Measurements from ENCODE around the gene RBM6.

RBM6 gene

DNA sequence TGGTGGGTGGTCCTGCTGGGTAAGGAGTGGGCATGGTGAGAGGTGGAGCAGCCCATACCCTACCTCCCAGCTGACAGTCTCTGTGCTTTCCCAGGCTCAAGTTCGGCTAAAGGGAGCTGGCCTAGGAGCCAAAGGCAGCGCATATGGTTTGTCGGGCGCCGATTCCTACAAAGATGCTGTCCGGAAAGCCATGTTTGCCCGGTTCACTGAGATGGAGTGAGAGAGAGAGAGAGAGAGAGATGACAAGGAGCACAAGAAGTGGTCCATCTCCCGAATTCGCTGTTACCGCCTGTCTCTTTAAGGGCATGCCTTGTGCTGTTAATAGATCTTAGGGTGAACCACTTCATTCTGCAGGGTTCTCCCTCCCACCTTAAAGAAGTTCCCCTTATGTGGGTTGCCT, 178.3 kb downstream of the RBM6 start:
- Histone ChIP-seq H3K4me3 (ENCODE audit: low read length) (no peak overlapping the region), H4K20me1 (ENCODE audit: insufficient read depth, low read length) (peaks cover 5% of the 10 kb centered on the region; the same call in 1 of the 2 replicates), H3K36me3 (replicated peaks; ENCODE audit: insufficient read depth, low read length) (peaks cover 17% of the 10 kb centered on the region; the same call in 1 of the 2 replicates), H3K4me1 (ENCODE audit: low read length) (no peaks in the 10 kb centered on the region), H3K27me3 (replicated peaks; ENCODE audit: insufficient read depth, low read length) (no peaks in the 10 kb centered on the region), H2AFZ (ENCODE audit: low read length) (no peak overlapping the region), H3F3A (ENCODE audit: insufficient read depth, low read length) (peaks cover 11% of the 10 kb centered on the region), H3K9ac (ENCODE audit: low read length) (no peak overlapping the region), H3K4me2 (ENCODE audit: low read depth, low read length) (no peak overlapping the region), H3K9me2 (replicated peaks; ENCODE audit: insufficient read depth, low read length) (no peaks in the 10 kb centered on the region), H3K79me2 (ENCODE audit: low read length) (peaks cover 9% of the 10 kb centered on the region), H3K9me3 (replicated peaks; ENCODE audit: insufficient read depth, low read length) (no peaks in the 10 kb centered on the region), H3K27ac (ENCODE audit: low read length) (no peak overlapping the region)
- TF ChIP-seq EZH2phosphoT487 (IDR thresholded peaks at IDR 0.05; ENCODE audit: low read length) (no peak), EZH2 (optimal IDR thresholded peaks at IDR 0.05; ENCODE audit: low read depth, low read length) (no peak)
- TF ChIP-seq, protein P1, sequence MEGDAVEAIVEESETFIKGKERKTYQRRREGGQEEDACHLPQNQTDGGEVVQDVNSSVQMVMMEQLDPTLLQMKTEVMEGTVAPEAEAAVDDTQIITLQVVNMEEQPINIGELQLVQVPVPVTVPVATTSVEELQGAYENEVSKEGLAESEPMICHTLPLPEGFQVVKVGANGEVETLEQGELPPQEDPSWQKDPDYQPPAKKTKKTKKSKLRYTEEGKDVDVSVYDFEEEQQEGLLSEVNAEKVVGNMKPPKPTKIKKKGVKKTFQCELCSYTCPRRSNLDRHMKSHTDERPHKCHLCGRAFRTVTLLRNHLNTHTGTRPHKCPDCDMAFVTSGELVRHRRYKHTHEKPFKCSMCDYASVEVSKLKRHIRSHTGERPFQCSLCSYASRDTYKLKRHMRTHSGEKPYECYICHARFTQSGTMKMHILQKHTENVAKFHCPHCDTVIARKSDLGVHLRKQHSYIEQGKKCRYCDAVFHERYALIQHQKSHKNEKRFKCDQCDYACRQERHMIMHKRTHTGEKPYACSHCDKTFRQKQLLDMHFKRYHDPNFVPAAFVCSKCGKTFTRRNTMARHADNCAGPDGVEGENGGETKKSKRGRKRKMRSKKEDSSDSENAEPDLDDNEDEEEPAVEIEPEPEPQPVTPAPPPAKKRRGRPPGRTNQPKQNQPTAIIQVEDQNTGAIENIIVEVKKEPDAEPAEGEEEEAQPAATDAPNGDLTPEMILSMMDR (IDR thresholded peaks at IDR 0.05; ENCODE audit: low read length): no peak
- DNase-seq: no peak

DNA sequence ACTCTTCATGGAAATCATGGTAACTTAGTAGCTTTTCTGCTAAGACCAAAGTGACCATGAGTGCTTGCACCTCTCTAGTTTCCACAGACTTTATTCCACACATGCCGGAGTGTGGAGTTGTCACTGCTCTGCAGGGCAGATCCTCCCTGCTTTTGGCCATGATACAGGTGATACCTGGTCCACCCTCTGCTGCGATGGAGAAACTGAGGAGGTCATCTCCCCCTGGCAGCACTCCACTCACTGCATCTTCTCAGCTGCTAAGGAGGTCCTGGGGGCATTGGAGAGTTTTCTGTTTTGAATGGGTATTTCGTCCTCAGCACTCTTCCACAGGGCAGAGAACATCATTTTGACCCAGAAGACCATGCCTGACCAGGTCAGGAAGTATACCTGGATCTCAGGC, 179.8 kb downstream of the RBM6 start:
- Histone ChIP-seq H3F3A (ENCODE audit: insufficient read depth, low read length) (peaks cover 11% of the 10 kb centered on the region), H3K9me3 (replicated peaks; ENCODE audit: insufficient read depth, low read length) (no peaks in the 10 kb centered on the region)

DNA sequence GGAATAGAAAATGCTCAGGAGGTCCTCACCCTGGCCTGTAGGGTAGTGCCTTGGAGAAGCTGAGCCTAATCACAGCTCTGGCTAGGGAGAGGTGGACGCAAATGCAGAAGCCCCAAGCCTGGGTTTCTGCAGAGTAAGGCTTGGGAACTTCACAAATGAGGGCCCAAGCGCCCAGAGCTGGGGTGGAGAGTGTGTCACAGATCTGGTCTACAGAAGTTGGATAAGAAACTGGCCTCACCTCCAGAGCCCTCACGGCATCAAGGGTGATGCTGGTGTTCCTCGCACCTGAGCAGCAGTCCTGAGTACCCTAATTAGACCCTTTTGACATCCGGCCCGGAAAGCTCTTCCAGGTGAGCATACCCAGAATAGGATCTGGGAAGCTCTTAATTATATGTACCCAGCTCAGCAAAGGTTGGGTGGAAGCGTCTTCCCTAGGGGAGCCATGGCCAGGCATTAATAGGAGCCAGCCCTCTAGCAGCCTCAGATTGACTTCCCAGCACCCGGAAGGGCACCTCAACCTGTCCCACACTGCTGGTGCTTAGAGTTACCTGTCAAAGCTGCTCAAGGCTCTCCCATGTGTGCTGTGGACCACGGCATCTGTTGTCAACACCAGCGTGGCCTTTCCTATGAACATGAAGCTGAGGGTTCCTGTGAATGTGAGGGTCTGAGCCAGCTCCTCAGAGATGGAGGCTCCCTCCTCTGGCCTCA, 180.6 kb downstream of the RBM6 start:
- H4K20me1 ChIP-seq (ENCODE audit: insufficient read depth, low read length): peaks cover 5% of the 10 kb centered on the region; the same call in 1 of the 2 replicates
- no peak for DNase-seq
- no peaks in the 10 kb centered on the region for H3K4me1 ChIP-seq (ENCODE audit: low read length)
- peaks cover 11% of the 10 kb centered on the region for H3F3A ChIP-seq (ENCODE audit: insufficient read depth, low read length)
- H3K36me3 ChIP-seq (replicated peaks; ENCODE audit: insufficient read depth, low read length): peaks cover 17% of the 10 kb centered on the region; the same call in 1 of the 2 replicates
- H3K27ac ChIP-seq (ENCODE audit: low read length): no peak overlapping the region
- no peaks in the 10 kb centered on the region for H3K27me3 ChIP-seq (replicated peaks; ENCODE audit: insufficient read depth, low read length)
- H3K9me3 ChIP-seq (replicated peaks; ENCODE audit: insufficient read depth, low read length): no peaks in the 10 kb centered on the region
- TF ChIP-seq EZH2phosphoT487 (IDR thresholded peaks at IDR 0.05; ENCODE audit: low read length): no peak
- TF ChIP-seq, protein P1 (IDR thresholded peaks at IDR 0.05; ENCODE audit: low read length): no peak
- no peak for TF ChIP-seq EZH2 (optimal IDR thresholded peaks at IDR 0.05; ENCODE audit: low read depth, low read length)
- no peak overlapping the region for H3K9ac ChIP-seq (ENCODE audit: low read length)
- no peaks in the 10 kb centered on the region for H3K79me2 ChIP-seq (ENCODE audit: low read length)
- no peak overlapping the region for H2AFZ ChIP-seq (ENCODE audit: low read length)
- H3K9me2 ChIP-seq (replicated peaks; ENCODE audit: insufficient read depth, low read length): no peaks in the 10 kb centered on the region
- H3K4me2 ChIP-seq (ENCODE audit: low read depth, low read length): no peak overlapping the region
- H3K4me3 ChIP-seq (ENCODE audit: low read length): no peak overlapping the region

More for the DNA sequence above, 179.8 kb downstream of the RBM6 start:
- H3K27ac ChIP-seq (ENCODE audit: low read length): no peak overlapping the region
- H3K9me2 ChIP-seq (replicated peaks; ENCODE audit: insufficient read depth, low read length): no peaks in the 10 kb centered on the region
- peaks cover 17% of the 10 kb centered on the region; the same call in 1 of the 2 replicates for H3K36me3 ChIP-seq (replicated peaks; ENCODE audit: insufficient read depth, low read length)
- TF ChIP-seq EZH2phosphoT487 (IDR thresholded peaks at IDR 0.05; ENCODE audit: low read length): no peak
- TF ChIP-seq, protein P1 (IDR thresholded peaks at IDR 0.05; ENCODE audit: low read length): no peak
- TF ChIP-seq EZH2 (optimal IDR thresholded peaks at IDR 0.05; ENCODE audit: low read depth, low read length): no peak
- H3K4me3 ChIP-seq (ENCODE audit: low read length): no peak overlapping the region
- DNase-seq: no peak
- H3K4me1 ChIP-seq (ENCODE audit: low read length): no peaks in the 10 kb centered on the region
- H4K20me1 ChIP-seq (ENCODE audit: insufficient read depth, low read length): peaks cover 5% of the 10 kb centered on the region; the same call in 1 of the 2 replicates
- H3K79me2 ChIP-seq (ENCODE audit: low read length): no peaks in the 10 kb centered on the region
- H3K27me3 ChIP-seq (replicated peaks; ENCODE audit: insufficient read depth, low read length): no peaks in the 10 kb centered on the region
- no peak overlapping the region for H3K9ac ChIP-seq (ENCODE audit: low read length)
- H2AFZ ChIP-seq (ENCODE audit: low read length): no peak overlapping the region
- H3K4me2 ChIP-seq (ENCODE audit: low read depth, low read length): no peak overlapping the region
